ENCODE data around the gene SELENOI.

DNA sequence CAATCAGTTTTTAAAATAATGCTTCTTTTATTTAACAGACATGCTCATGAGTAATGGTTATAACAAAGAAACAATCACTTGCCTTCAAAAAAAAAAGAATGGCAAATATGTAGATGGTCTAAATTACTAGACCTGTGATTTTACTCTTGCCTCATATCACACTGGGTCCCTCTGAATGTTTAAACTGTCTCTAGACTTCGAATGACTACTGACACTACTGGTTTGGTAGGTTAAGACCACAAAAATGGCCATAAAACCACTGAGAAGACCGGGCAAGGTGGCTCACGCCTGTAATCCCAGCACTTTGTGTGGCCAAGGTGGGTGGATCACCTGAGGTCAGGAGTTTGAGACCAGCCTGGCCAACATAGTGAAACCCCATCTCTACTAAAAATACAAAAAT is 5.1 kb upstream of the SELENOI start:
- TF ChIP-seq, protein P1, sequence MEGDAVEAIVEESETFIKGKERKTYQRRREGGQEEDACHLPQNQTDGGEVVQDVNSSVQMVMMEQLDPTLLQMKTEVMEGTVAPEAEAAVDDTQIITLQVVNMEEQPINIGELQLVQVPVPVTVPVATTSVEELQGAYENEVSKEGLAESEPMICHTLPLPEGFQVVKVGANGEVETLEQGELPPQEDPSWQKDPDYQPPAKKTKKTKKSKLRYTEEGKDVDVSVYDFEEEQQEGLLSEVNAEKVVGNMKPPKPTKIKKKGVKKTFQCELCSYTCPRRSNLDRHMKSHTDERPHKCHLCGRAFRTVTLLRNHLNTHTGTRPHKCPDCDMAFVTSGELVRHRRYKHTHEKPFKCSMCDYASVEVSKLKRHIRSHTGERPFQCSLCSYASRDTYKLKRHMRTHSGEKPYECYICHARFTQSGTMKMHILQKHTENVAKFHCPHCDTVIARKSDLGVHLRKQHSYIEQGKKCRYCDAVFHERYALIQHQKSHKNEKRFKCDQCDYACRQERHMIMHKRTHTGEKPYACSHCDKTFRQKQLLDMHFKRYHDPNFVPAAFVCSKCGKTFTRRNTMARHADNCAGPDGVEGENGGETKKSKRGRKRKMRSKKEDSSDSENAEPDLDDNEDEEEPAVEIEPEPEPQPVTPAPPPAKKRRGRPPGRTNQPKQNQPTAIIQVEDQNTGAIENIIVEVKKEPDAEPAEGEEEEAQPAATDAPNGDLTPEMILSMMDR (IDR thresholded peaks at IDR 0.05 in 2 of 3, conservative IDR thresholded peaks at IDR 0.05 in 1 of 3; ENCODE audit: borderline replicate concordance in 1 of 3, insufficient read depth in 1 of 3, low read depth in 2 of 3, low read length in 2 of 3): no peak
- TF ChIP-seq SIN3A (IDR thresholded peaks at IDR 0.05; ENCODE audit: low read depth): no peak
- no peak for TF ChIP-seq EZH2 (IDR thresholded peaks at IDR 0.05)
- no peak for TF ChIP-seq POLR2A (IDR thresholded peaks at IDR 0.05; ENCODE audit: borderline replicate concordance, extremely low read depth, insufficient read depth, insufficient read length)
- TF ChIP-seq, protein P2, sequence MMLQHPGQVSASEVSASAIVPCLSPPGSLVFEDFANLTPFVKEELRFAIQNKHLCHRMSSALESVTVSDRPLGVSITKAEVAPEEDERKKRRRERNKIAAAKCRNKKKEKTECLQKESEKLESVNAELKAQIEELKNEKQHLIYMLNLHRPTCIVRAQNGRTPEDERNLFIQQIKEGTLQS (IDR thresholded peaks at IDR 0.05): no peak
- no peak for TF ChIP-seq SRF (IDR thresholded peaks at IDR 0.05; ENCODE audit: low read depth)
- TF ChIP-seq SP1 (IDR thresholded peaks at IDR 0.05; ENCODE audit: low read depth): no peak
- no peak for TF ChIP-seq POLR2AphosphoS5 (IDR thresholded peaks at IDR 0.05; ENCODE audit: low read depth, low read length)
- no peak for TF ChIP-seq EZH2phosphoT487 (IDR thresholded peaks at IDR 0.05; ENCODE audit: borderline replicate concordance)
- TF ChIP-seq, protein P3, sequence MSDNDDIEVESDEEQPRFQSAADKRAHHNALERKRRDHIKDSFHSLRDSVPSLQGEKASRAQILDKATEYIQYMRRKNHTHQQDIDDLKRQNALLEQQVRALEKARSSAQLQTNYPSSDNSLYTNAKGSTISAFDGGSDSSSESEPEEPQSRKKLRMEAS (IDR thresholded peaks at IDR 0.05): no peak
- no peak for TF ChIP-seq RAD21 (IDR thresholded peaks at IDR 0.05; ENCODE audit: low read depth)
- TF ChIP-seq, protein P4, sequence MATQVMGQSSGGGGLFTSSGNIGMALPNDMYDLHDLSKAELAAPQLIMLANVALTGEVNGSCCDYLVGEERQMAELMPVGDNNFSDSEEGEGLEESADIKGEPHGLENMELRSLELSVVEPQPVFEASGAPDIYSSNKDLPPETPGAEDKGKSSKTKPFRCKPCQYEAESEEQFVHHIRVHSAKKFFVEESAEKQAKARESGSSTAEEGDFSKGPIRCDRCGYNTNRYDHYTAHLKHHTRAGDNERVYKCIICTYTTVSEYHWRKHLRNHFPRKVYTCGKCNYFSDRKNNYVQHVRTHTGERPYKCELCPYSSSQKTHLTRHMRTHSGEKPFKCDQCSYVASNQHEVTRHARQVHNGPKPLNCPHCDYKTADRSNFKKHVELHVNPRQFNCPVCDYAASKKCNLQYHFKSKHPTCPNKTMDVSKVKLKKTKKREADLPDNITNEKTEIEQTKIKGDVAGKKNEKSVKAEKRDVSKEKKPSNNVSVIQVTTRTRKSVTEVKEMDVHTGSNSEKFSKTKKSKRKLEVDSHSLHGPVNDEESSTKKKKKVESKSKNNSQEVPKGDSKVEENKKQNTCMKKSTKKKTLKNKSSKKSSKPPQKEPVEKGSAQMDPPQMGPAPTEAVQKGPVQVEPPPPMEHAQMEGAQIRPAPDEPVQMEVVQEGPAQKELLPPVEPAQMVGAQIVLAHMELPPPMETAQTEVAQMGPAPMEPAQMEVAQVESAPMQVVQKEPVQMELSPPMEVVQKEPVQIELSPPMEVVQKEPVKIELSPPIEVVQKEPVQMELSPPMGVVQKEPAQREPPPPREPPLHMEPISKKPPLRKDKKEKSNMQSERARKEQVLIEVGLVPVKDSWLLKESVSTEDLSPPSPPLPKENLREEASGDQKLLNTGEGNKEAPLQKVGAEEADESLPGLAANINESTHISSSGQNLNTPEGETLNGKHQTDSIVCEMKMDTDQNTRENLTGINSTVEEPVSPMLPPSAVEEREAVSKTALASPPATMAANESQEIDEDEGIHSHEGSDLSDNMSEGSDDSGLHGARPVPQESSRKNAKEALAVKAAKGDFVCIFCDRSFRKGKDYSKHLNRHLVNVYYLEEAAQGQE (IDR thresholded peaks at IDR 0.05; ENCODE audit: low read depth): no peak
- TF ChIP-seq CBX3 (IDR thresholded peaks at IDR 0.05; ENCODE audit: low read depth): no peak

Data from HCT116 (cell line).